Kidney (tissue), 14 donors: ENCODE data around the gene CSNK2A3. TPM values are rescaled to one million over a fixed set of nuclear protein-coding genes. Genes with fewer than 3 reads are reported as not detected.

Source experiments
- DNase-seq, 5 donors: peaks; one replicate each; pipeline ENCODE4 v3.0.0-alpha.2; 2013 to 2020
- FAIRE-seq: peaks from 2 replicates; lab custom pipeline; 2012; peaks lifted over from hg19 to GRCh38; lab: Jason Lieb, UNC
- H3K27ac ChIP-seq, 2 donors: one replicate each; pipeline ENCODE4 v1.7.0; 2013; ENCODE audit warnings: low read depth in 2 of 2, low read length in 2 of 2, inconsistent platforms in 1 of 2
- H3K27me3 ChIP-seq: one replicate; pipeline ENCODE4 v1.7.1; 2013; ENCODE audit warnings: low read length, inconsistent platforms; ENCODE audit not compliant: control insufficient read depth, insufficient read depth
- H3K36me3 ChIP-seq, 3 donors: one replicate each; pipeline versions ENCODE4 v1.7.0 to v1.7.1; 2013; ENCODE audit warnings: low read length in 3 of 3, control low read depth in 1 of 3, inconsistent platforms in 1 of 3; ENCODE audit not compliant: insufficient read depth in 3 of 3, control insufficient read depth in 2 of 3
- H3K4me1 ChIP-seq, 3 donors: one replicate each; pipeline versions ENCODE4 v1.7.0 to v1.7.1; 2013; ENCODE audit warnings: low read length in 3 of 3, inconsistent platforms in 1 of 3, low read depth in 1 of 3; ENCODE audit not compliant: control insufficient read depth in 2 of 3, insufficient read depth in 2 of 3
- H3K4me3 ChIP-seq, 3 donors: one replicate each; pipeline versions ENCODE4 v1.7.0 to v1.8.1; 2013; ENCODE audit warnings: low read length in 3 of 3, control low read depth in 1 of 3, inconsistent platforms in 1 of 3
- H3K9ac ChIP-seq, 3 donors: one replicate each; pipeline versions ENCODE4 v1.7.0 to v1.7.1; 2013; ENCODE audit warnings: low read length in 3 of 3, control low read depth in 1 of 3, inconsistent platforms in 1 of 3
- H3K9me3 ChIP-seq, 3 donors: one replicate each; pipeline versions ENCODE4 v1.7.0 to v1.7.1; 2013; ENCODE audit warnings: low read length in 3 of 3, control low read depth in 1 of 3, inconsistent platforms in 1 of 3; ENCODE audit not compliant: control insufficient read depth in 2 of 3, insufficient read depth in 1 of 3
- intact Hi-C: fragments of 100-400 bp; cut with DNase I; formaldehyde crosslinking; loops from one replicate; pipeline ENCODE4 v1.11.1; 2022
- polyA plus RNA-seq: library from polyadenylated mRNA; stranded (reverse); fragments of 350-450 nt; fragmentation: Illumina TruSeq; extraction: RNeasy Lipid Tissue Mini Kit (QIAGEN cat#74804); gene quantifications from one replicate; pipeline ENCODE4 v1.2.3, GENCODE V29; 2014; ENCODE audit warnings: low read depth, low replicate concordance; ENCODE audit not compliant: insufficient read depth
- total RNA-seq: library from RNA; stranded (reverse); fragmentation: NEBNext Ultra II Directional; extraction: Animal tissue kit (Norgen Biotek cat#: 25700); gene quantifications from one replicate; pipeline ENCODE4 v1.2.1, GENCODE V29; 2021
- TF ChIP-seq, protein P1 (sequence below): IDR thresholded peaks from 3 replicates; pipeline ENCODE4 v1.5.1; 2012; ENCODE audit warnings: mild to moderate bottlenecking, moderate library complexity, borderline replicate concordance; ENCODE audit not compliant: insufficient read depth; ENCODE audit errors: extremely low read depth
- donor health status: control.
- donor health status: control.
- donor health status: control.
- donor health status: control.
- donor health status: control.
- donor health status: DM: yes; HTN: yes; CAD: no.
- donor health status: Normal renal cell carcinoma (clear cell type).

CSNK2A3 gene
- total and polyA plus RNA-seq, 2 donors from 2014 or later, result 3.8 TPM; not detected in 1

DNA sequence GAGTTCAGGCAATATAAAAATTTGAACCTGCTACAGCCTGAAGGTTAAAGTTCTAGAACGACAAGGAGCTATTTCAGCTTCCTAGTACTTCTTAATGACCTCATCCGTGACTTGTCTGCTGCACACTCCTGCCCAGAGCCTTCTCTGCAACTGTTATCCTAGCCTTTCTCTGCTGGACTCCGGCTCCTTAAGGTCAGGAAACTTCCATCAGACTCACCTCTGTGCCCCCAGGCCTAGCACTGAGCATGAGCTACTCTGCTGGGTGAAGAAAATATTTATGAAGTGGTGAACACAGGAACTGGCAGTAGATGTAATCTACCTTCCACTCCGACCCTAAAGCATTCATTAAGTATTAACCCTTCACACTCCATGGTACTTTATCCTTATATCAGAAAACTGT is 18.4 kb downstream of the CSNK2A3 start:
- no peak for FAIRE-seq
- Histone ChIP-seq H3K27ac (no peak overlapping the region), H3K9me3 (no peaks in the 10 kb centered on the region), H3K4me3 (no peak overlapping the region), H3K27me3 (no peaks in the 10 kb centered on the region), H3K4me1 (no peaks in the 10 kb centered on the region), H3K9ac (no peak overlapping the region), H3K36me3 (peaks cover 0 to 24% (median 2%) of the 10 kb centered on the region in 3 donors)
- intact Hi-C loops, result no loop called here
- no peak for DNase-seq
- TF ChIP-seq, protein P1, sequence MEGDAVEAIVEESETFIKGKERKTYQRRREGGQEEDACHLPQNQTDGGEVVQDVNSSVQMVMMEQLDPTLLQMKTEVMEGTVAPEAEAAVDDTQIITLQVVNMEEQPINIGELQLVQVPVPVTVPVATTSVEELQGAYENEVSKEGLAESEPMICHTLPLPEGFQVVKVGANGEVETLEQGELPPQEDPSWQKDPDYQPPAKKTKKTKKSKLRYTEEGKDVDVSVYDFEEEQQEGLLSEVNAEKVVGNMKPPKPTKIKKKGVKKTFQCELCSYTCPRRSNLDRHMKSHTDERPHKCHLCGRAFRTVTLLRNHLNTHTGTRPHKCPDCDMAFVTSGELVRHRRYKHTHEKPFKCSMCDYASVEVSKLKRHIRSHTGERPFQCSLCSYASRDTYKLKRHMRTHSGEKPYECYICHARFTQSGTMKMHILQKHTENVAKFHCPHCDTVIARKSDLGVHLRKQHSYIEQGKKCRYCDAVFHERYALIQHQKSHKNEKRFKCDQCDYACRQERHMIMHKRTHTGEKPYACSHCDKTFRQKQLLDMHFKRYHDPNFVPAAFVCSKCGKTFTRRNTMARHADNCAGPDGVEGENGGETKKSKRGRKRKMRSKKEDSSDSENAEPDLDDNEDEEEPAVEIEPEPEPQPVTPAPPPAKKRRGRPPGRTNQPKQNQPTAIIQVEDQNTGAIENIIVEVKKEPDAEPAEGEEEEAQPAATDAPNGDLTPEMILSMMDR, result no peak

GRCh38 chr11:11332141-11332710 is 20.8 kb downstream of the CSNK2A3 start:
- Histone ChIP-seq H3K4me1 (no peaks in the 10 kb centered on the region), H3K4me3 (no peak overlapping the region), H3K9ac (no peak overlapping the region), H3K9me3 (no peaks in the 10 kb centered on the region), H3K27ac (no peak overlapping the region), H3K36me3 (peaks cover 0 to 27% (median 3%) of the 10 kb centered on the region in 3 donors), H3K27me3 (no peaks in the 10 kb centered on the region)
- TF ChIP-seq, protein P1, result no peak
- FAIRE-seq (no peak), DNase-seq (no peak)
- intact Hi-C loops, result no loop called here

DNA sequence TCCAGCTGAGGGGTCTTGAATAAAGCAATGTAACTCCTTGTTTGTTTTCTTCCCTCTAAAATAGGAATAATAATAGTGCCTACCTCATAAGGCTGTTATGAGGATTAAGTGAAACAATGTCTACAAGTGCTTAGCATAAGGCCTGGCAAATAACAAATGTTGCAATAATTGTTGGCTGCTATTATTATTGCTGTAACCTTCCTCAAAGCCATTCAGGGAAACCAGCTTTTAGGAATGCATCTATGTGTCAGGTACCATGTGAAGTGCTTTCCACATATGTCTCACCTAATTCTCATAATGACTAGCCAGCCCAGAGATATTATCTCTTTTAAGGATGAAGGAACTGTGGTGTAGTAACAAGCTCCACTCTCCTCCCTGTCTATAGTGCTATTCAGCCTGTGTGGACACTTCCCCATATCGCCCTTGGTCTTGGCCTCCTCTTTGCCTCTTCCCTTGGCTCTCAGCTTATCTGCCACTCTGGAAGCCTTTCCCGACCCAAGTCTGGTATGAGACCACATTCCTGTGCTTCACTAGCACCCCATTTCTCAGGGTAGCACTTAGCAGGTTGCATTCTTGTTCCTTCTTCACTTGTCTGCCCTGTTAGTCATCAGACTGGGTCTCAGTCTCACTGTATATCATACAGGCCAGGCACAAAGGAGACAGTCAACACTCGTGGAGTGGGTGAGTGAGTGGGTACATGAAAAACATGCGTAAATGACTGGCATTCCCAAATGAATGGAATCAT is 23.8 kb downstream of the CSNK2A3 start:
- Histone ChIP-seq H3K9me3 (no peaks in the 10 kb centered on the region), H3K27ac (no peak overlapping the region), H3K4me3 (no peak overlapping the region), H3K9ac (no peak overlapping the region), H3K27me3 (no peaks in the 10 kb centered on the region), H3K36me3 (peaks cover 0 to 23% (median 3%) of the 10 kb centered on the region in 3 donors), H3K4me1 (no peaks in the 10 kb centered on the region)
- intact Hi-C loops, result no loop called here
- FAIRE-seq, result no peak
- TF ChIP-seq, protein P1, result no peak
- DNase-seq, result no peak
